ENCODE results near the gene SVIL.

- no peak for TF ChIP-seq POLR2AphosphoS5 (IDR thresholded peaks at IDR 0.05)
- TF ChIP-seq CTCF (IDR thresholded peaks at IDR 0.05) = no peak
These were observed 59.7 kb downstream of the SVIL start for GRCh38 chr10:29575098-29575455.

Data from esophagus muscularis mucosa (tissue), 3 donors.